Lung (tissue), 12 donors: ENCODE measurements around the gene C1orf105. TPM values are rescaled to one million over a fixed set of nuclear protein-coding genes. Genes with fewer than 3 reads are reported as not detected.
A peak's percentile ranks its signal among the peaks of the same experiment; 100 is the strongest.

Source experiments
- ATAC-seq: fragments of 200-7000 bp; cut with Tn5 transposase; one replicate; pipeline ENCODE4 v1.9.1; 2020; ENCODE audit warnings: moderate number of reproducible peaks; ENCODE audit not compliant: insufficient read depth, low FRiP score
- DNase-seq, 3 donors: peaks; one replicate each; pipeline ENCODE4 v3.0.0-alpha.2; 2013 to 2017
- H3K27ac ChIP-seq, 2 donors: one replicate each; pipeline ENCODE4 v1.5.1; 2013; ENCODE audit warnings: mild to moderate bottlenecking in 2 of 2, moderate library complexity in 2 of 2, control low read depth in 1 of 2, inconsistent platforms in 1 of 2, low read depth in 1 of 2, low read length in 1 of 2
- H3K27me3 ChIP-seq, 3 donors: one replicate each; pipeline ENCODE4 v1.5.1; 2013; ENCODE audit warnings: low read length in 2 of 3; ENCODE audit not compliant: control insufficient read depth in 3 of 3, insufficient read depth in 3 of 3
- H3K36me3 ChIP-seq, 4 donors: one replicate each; pipeline ENCODE4 v1.5.1; 2013; ENCODE audit warnings: low read length in 4 of 4, mild to moderate bottlenecking in 1 of 4, moderate library complexity in 1 of 4; ENCODE audit not compliant: control insufficient read depth in 4 of 4, insufficient read depth in 4 of 4
- H3K4me1 ChIP-seq, 5 donors: one replicate each; pipeline ENCODE4 v1.5.1; 2013; ENCODE audit warnings: low read length in 5 of 5, mild to moderate bottlenecking in 2 of 5, moderate library complexity in 1 of 5; ENCODE audit not compliant: control insufficient read depth in 5 of 5, insufficient read depth in 5 of 5
- H3K4me3 ChIP-seq: one replicate; pipeline ENCODE4 v1.5.1; 2013; ENCODE audit warnings: mild to moderate bottlenecking, control low read depth, moderate library complexity
- H3K9ac ChIP-seq, 2 donors: one replicate each; pipeline ENCODE4 v1.5.1; 2013; ENCODE audit warnings: low read length in 2 of 2, control low read depth in 1 of 2; ENCODE audit not compliant: insufficient read depth in 1 of 2
- H3K9me3 ChIP-seq, 4 donors: one replicate each; pipeline ENCODE4 v1.5.1; 2013; ENCODE audit warnings: low read length in 3 of 4, mild to moderate bottlenecking in 1 of 4, moderate library complexity in 1 of 4; ENCODE audit not compliant: control insufficient read depth in 4 of 4, insufficient read depth in 3 of 4
- WGBS, 2 donors: extraction: QIAGEN DNeasy Blood & Tissue Kit; methylation state at CpG; one replicate each; pipeline ENCODE4 v1.1.7; 2013; 5-methylcytosine and 5-hydroxymethylcytosine counted together
- polyA plus RNA-seq, 2 donors: library from polyadenylated mRNA; stranded (reverse); fragments of 200-250 nt; gene quantifications; one replicate each; pipeline ENCODE4 v1.2.1, GENCODE V29; 2013
- total RNA-seq, 2 donors: library from RNA; depleted of rRNA in 1 of 2; stranded (reverse); fragments of >200 nt in 1 of 2; gene quantifications; one replicate each; pipeline ENCODE4 v1.2.1, GENCODE V29; 2014 to 2021
- TF ChIP-seq, protein P1 (sequence below): IDR thresholded peaks from 2 replicates; pipeline ENCODE4 v1.5.1; 2012; ENCODE audit warnings: mild to moderate bottlenecking; ENCODE audit errors: control extremely low read depth, extremely low read depth
- donor health status: control.
- donor health status: control.
- donor health status: Bipolar disorder and iron deficiency.
- donor health status: healthy.
- donor health status: DM: yes; HTN: yes; CAD: no.

C1orf105 gene
- total and polyA plus RNA-seq, 4 donors = not detected

DNA sequence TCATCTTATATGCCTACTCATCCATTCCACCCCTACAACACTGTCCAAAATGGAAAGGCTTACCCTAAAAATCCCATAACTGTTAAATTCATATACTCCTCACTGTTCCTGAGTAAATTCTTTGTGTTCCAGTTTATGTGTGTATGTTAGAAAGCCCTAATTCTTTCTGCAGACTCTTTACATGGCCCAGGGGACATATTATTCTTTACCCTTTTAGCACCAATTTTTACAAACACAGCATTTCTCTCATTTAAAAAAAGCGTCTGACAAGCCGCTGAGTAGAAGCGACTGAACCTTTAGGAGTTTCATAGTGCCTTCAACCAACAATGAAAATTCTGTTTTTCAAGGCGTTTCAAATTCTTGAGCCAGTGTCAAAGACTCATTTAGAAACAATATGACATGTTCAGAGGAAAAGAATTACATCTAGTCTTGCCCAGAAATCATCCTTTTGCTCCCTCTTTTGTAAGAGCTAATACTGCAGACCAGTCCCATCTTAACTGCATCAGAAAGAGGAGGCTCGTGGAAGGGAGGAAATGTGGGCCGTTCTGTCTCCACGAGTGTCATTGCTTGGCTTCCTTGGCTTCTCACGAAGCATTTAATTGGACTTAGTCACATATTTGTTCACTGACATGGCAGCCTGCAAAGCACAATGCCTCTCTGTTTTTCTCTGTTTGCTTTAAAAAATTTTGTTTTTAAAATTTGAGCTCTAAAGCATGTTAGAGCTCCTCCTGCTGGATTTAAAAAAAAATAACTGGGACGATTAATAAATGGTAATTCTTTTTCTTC, 21.3 kb upstream of the C1orf105 start:
- Histone ChIP-seq H3K9me3 (no peaks in the 10 kb centered on the region), H3K4me3 (no peak overlapping the region), H3K36me3 (no peaks in the 10 kb centered on the region), H3K9ac (no peak overlapping the region), H3K27ac (peak overlapping the region in 1 of 2 donors; percentile 46), H3K4me1 (peaks cover 2 to 48% (median 17%) of the 10 kb centered on the region in 5 donors), H3K27me3 (no peaks in the 10 kb centered on the region)
- TF ChIP-seq, protein P1, sequence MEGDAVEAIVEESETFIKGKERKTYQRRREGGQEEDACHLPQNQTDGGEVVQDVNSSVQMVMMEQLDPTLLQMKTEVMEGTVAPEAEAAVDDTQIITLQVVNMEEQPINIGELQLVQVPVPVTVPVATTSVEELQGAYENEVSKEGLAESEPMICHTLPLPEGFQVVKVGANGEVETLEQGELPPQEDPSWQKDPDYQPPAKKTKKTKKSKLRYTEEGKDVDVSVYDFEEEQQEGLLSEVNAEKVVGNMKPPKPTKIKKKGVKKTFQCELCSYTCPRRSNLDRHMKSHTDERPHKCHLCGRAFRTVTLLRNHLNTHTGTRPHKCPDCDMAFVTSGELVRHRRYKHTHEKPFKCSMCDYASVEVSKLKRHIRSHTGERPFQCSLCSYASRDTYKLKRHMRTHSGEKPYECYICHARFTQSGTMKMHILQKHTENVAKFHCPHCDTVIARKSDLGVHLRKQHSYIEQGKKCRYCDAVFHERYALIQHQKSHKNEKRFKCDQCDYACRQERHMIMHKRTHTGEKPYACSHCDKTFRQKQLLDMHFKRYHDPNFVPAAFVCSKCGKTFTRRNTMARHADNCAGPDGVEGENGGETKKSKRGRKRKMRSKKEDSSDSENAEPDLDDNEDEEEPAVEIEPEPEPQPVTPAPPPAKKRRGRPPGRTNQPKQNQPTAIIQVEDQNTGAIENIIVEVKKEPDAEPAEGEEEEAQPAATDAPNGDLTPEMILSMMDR = peak; percentile 29
- ATAC-seq = peak; percentile 51
- DNase-seq = peak; percentile 59 to 85 (median 81)
- 39 to 49% methylated on average over 9 of the region's 9 CpGs for WGBS, 2 donors

DNA sequence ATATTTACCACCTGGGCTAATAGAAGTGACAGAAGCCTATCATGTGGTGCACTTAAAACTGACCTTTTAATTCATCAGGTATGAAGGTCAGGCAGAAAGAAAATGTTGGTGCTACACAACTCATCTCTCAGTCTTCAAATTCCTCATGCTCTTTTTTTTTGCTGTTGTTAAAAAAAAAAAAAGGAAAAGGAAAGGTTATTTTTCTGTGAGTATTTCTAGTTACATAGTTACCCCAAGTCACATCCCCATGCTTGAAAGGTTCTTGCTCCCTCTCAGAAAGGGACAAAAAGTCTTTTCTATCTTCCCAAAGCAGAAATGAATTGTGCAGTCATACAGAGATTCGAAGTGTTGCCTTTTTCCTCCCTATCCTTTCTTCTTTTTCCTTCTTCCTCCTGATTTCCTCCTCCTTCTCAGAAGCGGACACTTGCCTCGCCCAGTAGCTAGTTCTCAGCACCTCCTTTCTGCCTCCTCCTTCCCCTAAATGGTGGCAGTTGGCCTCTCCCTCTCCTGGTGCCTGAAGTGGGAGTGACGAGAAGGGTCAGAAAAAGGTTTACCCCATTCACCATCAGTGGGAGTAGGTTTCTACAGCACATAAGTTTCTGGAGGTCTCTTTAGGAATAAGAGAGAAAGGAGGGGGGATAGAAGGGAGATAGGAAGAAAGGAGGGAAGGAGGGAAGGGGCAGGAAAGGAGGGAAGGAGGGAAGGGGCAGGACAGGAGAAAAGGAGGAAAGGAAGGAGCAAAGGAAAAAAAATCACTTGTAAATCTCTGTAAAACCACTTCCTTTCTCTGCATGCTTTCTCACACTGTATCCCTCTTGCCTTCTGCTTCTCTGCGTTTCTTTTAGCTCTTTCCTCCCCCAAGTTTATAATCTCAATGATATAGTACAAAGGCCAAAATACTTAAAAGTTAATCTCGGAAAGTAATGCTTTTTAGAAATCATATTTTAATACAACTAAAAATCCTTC, 20.4 kb upstream of the C1orf105 start:
- H3K9me3 ChIP-seq = no peaks in the 10 kb centered on the region
- no peak overlapping the region for H3K4me3 ChIP-seq
- H3K27ac ChIP-seq = no peak overlapping the region
- no peaks in the 10 kb centered on the region for H3K27me3 ChIP-seq
- TF ChIP-seq, protein P1 = no peak
- H3K36me3 ChIP-seq = no peaks in the 10 kb centered on the region
- H3K9ac ChIP-seq = no peak overlapping the region
- DNase-seq = no peak
- WGBS, 2 donors = 74 to 80% methylated on average over 6 of the region's 6 CpGs
- peaks cover 2 to 44% (median 13%) of the 10 kb centered on the region in 5 donors for H3K4me1 ChIP-seq
- ATAC-seq = no peak

DNA sequence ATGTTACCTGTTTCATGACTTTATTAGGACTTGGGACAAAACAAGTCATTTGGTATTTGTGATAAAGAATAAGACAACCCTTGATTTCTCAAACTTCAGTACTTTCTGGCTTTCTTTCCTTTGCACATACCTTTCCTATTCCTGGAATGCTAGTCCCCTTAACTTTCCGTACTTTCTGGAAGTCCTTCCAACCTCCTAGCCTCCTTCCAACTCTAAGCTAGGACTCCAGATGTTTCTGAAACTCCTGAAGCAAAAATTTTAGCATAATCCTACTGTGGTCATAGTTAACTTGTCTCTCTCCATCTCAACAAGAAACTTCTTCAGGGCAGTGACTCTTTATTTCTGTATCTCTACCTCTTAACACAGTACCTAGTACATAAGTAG, 19.8 kb upstream of the C1orf105 start:
- no peaks in the 10 kb centered on the region for H3K9me3 ChIP-seq
- peaks cover 0 to 44% (median 13%) of the 10 kb centered on the region in 5 donors for H3K4me1 ChIP-seq
- no peak overlapping the region for H3K4me3 ChIP-seq
- WGBS, 2 donors = 71 to 78% methylated on average over 1 of the region's 1 CpG
- H3K27ac ChIP-seq = peak overlapping the region in 1 of 2 donors; percentile 21
- no peaks in the 10 kb centered on the region for H3K27me3 ChIP-seq
- DNase-seq (no peak), ATAC-seq (no peak)
- H3K36me3 ChIP-seq = no peaks in the 10 kb centered on the region
- no peak overlapping the region for H3K9ac ChIP-seq
- TF ChIP-seq, protein P1 = no peak
